Measurements from ENCODE around the gene CDH4. TPM values are rescaled to one million over a fixed set of nuclear protein-coding genes. Genes with fewer than 3 reads are reported as not detected.

CDH4 gene
- polyA plus RNA-seq, 1 donor (not counting 4 experiments of a cell fraction or from before 2014, with no cell fraction given) = 2.2 TPM

- DNase-seq (ENCODE audit: low read depth, low spot score) (no peak), FAIRE-seq (no peak)
- Histone ChIP-seq H3K27ac (ENCODE audit: control insufficient read depth, insufficient read depth, low read length) (no peak overlapping the region), H3K79me2 (ENCODE audit: control insufficient read depth, insufficient read depth, low read length) (peaks cover 57% of the 10 kb centered on the region), H2AFZ (ENCODE audit: control insufficient read depth, low read length) (no peak overlapping the region), H3K9me1 (ENCODE audit: control insufficient read depth, extremely low read depth, insufficient read depth, low read length) (no peaks in the 10 kb centered on the region), H3K27me3 (ENCODE audit: control insufficient read depth, extremely low read depth, insufficient read depth, low read length) (no peaks in the 10 kb centered on the region), H3K4me3 (ENCODE audit: control insufficient read depth in 2 of 3, extremely low read depth in 1 of 3, insufficient read depth in 2 of 3, low read depth in 1 of 3, low read length in 3 of 3) (no peak overlapping the region), H3K4me2 (ENCODE audit: control insufficient read depth, extremely low read depth, insufficient read depth, low read depth, low read length) (no peak overlapping the region), H3K9ac (ENCODE audit: control insufficient read depth, extremely low read depth, insufficient read depth, low read length) (no peak overlapping the region), H3K36me3 (ENCODE audit: control insufficient read depth in 2 of 2, extremely low read depth in 1 of 2, insufficient read depth in 2 of 2, low read length in 2 of 2) (peaks cover 3 to 6% of the 10 kb centered on the region in 2 experiments), H3K9me3 (ENCODE audit: control insufficient read depth, low read depth, low read length) (no peaks in the 10 kb centered on the region), H4K20me1 (ENCODE audit: control insufficient read depth, extremely low read depth, insufficient read depth, low read length) (peaks cover 54% of the 10 kb centered on the region), H3K4me1 (ENCODE audit: control insufficient read depth, extremely low read depth, insufficient read depth, low read length) (peaks cover 5% of the 10 kb centered on the region)
- dilution Hi-C loops (cut with MboI; ENCODE audit: extremely low pct_ligation_motif_present, low sequenced_read_pairs) = no loop called here
- no peak for TF ChIP-seq EZH2 (IDR thresholded peaks at IDR 0.05; ENCODE audit: low read length)
Measured at GRCh38 chr20:61281286-61281795, 29.3 kb downstream of the CDH4 start.

- no peak overlapping the region for H3K4me3 ChIP-seq (ENCODE audit: control insufficient read depth in 2 of 3, extremely low read depth in 1 of 3, insufficient read depth in 2 of 3, low read depth in 1 of 3, low read length in 3 of 3)
- no peaks in the 10 kb centered on the region for H3K4me1 ChIP-seq (ENCODE audit: control insufficient read depth, extremely low read depth, insufficient read depth, low read length)
- peaks cover 39% of the 10 kb centered on the region for H4K20me1 ChIP-seq (ENCODE audit: control insufficient read depth, extremely low read depth, insufficient read depth, low read length)
- no peak for FAIRE-seq
- no peak for DNase-seq (ENCODE audit: low read depth, low spot score)
- dilution Hi-C loops (cut with MboI; ENCODE audit: extremely low pct_ligation_motif_present, low sequenced_read_pairs) = no loop called here
- H3K9me1 ChIP-seq (ENCODE audit: control insufficient read depth, extremely low read depth, insufficient read depth, low read length) = no peaks in the 10 kb centered on the region
- no peak overlapping the region for H3K4me2 ChIP-seq (ENCODE audit: control insufficient read depth, extremely low read depth, insufficient read depth, low read depth, low read length)
- H3K36me3 ChIP-seq (ENCODE audit: control insufficient read depth in 2 of 2, extremely low read depth in 1 of 2, insufficient read depth in 2 of 2, low read length in 2 of 2) = peaks cover 7 to 12% of the 10 kb centered on the region in 2 experiments
- no peaks in the 10 kb centered on the region for H3K27me3 ChIP-seq (ENCODE audit: control insufficient read depth, extremely low read depth, insufficient read depth, low read length)
- peaks cover 28% of the 10 kb centered on the region for H3K79me2 ChIP-seq (ENCODE audit: control insufficient read depth, insufficient read depth, low read length)
- no peak overlapping the region for H3K9ac ChIP-seq (ENCODE audit: control insufficient read depth, extremely low read depth, insufficient read depth, low read length)
- H3K27ac ChIP-seq (ENCODE audit: control insufficient read depth, insufficient read depth, low read length) = no peak overlapping the region
- no peaks in the 10 kb centered on the region for H3K9me3 ChIP-seq (ENCODE audit: control insufficient read depth, low read depth, low read length)
- no peak overlapping the region for H2AFZ ChIP-seq (ENCODE audit: control insufficient read depth, low read length)
- no peak for TF ChIP-seq EZH2 (IDR thresholded peaks at IDR 0.05; ENCODE audit: low read length)
- TF ChIP-seq, protein P1, sequence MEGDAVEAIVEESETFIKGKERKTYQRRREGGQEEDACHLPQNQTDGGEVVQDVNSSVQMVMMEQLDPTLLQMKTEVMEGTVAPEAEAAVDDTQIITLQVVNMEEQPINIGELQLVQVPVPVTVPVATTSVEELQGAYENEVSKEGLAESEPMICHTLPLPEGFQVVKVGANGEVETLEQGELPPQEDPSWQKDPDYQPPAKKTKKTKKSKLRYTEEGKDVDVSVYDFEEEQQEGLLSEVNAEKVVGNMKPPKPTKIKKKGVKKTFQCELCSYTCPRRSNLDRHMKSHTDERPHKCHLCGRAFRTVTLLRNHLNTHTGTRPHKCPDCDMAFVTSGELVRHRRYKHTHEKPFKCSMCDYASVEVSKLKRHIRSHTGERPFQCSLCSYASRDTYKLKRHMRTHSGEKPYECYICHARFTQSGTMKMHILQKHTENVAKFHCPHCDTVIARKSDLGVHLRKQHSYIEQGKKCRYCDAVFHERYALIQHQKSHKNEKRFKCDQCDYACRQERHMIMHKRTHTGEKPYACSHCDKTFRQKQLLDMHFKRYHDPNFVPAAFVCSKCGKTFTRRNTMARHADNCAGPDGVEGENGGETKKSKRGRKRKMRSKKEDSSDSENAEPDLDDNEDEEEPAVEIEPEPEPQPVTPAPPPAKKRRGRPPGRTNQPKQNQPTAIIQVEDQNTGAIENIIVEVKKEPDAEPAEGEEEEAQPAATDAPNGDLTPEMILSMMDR (optimal IDR thresholded peaks at IDR 0.05 in 1 of 3, IDR thresholded peaks at IDR 0.05 in 1 of 3, conservative IDR thresholded peaks at IDR 0.05 in 1 of 3; ENCODE audit: extremely low read depth in 1 of 3, insufficient read depth in 2 of 3, low read length in 3 of 3) = no peak
Measured at GRCh38 chr20:61284752-61285151, 32.7 kb downstream of the CDH4 start.

DNA sequence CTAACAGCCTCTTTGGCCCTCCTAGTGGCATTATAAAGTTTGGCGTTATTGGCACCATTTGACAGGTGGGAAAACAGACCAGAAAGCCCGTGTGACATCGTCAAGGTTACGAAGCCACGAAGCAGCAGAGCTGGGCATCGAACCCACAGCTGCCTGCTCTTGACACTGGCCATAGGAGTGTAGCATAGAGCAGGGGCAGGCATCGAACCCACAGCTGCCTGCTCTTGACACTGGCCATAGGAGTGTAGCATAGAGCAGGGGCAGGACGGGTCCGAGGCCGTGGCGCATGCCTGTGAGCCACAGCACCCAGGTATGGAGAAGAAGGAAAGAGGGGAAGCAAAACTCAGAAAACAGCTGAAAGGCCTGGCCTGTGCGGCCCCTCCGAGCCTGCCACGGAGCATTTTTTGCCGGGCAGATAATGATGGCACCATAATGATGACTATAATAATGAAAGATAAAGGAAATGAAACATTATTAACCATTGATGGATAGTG lies 33.1 kb downstream of the CDH4 start:
- no peaks in the 10 kb centered on the region for H3K4me1 ChIP-seq (ENCODE audit: control insufficient read depth, extremely low read depth, insufficient read depth, low read length)
- no peaks in the 10 kb centered on the region for H3K9me3 ChIP-seq (ENCODE audit: control insufficient read depth, low read depth, low read length)
- peaks cover 7 to 12% of the 10 kb centered on the region in 2 experiments for H3K36me3 ChIP-seq (ENCODE audit: control insufficient read depth in 2 of 2, extremely low read depth in 1 of 2, insufficient read depth in 2 of 2, low read length in 2 of 2)
- no peak for FAIRE-seq
- no peak for DNase-seq (ENCODE audit: low read depth, low spot score)
- no peak for TF ChIP-seq EZH2 (IDR thresholded peaks at IDR 0.05; ENCODE audit: low read length)
- TF ChIP-seq, protein P1 (optimal IDR thresholded peaks at IDR 0.05 in 1 of 3, IDR thresholded peaks at IDR 0.05 in 1 of 3, conservative IDR thresholded peaks at IDR 0.05 in 1 of 3; ENCODE audit: extremely low read depth in 1 of 3, insufficient read depth in 2 of 3, low read length in 3 of 3) = no peak
- H4K20me1 ChIP-seq (ENCODE audit: control insufficient read depth, extremely low read depth, insufficient read depth, low read length) = peaks cover 35% of the 10 kb centered on the region
- no peaks in the 10 kb centered on the region for H3K9me1 ChIP-seq (ENCODE audit: control insufficient read depth, extremely low read depth, insufficient read depth, low read length)
- dilution Hi-C loops (cut with MboI; ENCODE audit: extremely low pct_ligation_motif_present, low sequenced_read_pairs) = no loop called here
- H3K79me2 ChIP-seq (ENCODE audit: control insufficient read depth, insufficient read depth, low read length) = peaks cover 24% of the 10 kb centered on the region
- no peak overlapping the region for H3K4me3 ChIP-seq (ENCODE audit: control insufficient read depth in 2 of 3, extremely low read depth in 1 of 3, insufficient read depth in 2 of 3, low read depth in 1 of 3, low read length in 3 of 3)
- H3K4me2 ChIP-seq (ENCODE audit: control insufficient read depth, extremely low read depth, insufficient read depth, low read depth, low read length) = no peak overlapping the region
- no peak overlapping the region for H3K9ac ChIP-seq (ENCODE audit: control insufficient read depth, extremely low read depth, insufficient read depth, low read length)
- no peak overlapping the region for H2AFZ ChIP-seq (ENCODE audit: control insufficient read depth, low read length)
- H3K27me3 ChIP-seq (ENCODE audit: control insufficient read depth, extremely low read depth, insufficient read depth, low read length) = no peaks in the 10 kb centered on the region
- no peak overlapping the region for H3K27ac ChIP-seq (ENCODE audit: control insufficient read depth, insufficient read depth, low read length)

All from keratinocyte (primary cell).